Stimulated activated CD8-positive, alpha-beta memory T cell treated with anti-CD3 and anti-CD28 coated beads, Interleukin-12 subunit alpha, Interleukin-12 subunit beta, amount 100 ng/mL, for 1 hour (primary cell): ENCODE measurements around the gene SKIL.

Experiments
- DNase-seq: peaks from one replicate; pipeline ENCODE4 v3.0.0-alpha.2; 2020; ENCODE audit warnings: low read depth

The SKIL gene

DNA sequence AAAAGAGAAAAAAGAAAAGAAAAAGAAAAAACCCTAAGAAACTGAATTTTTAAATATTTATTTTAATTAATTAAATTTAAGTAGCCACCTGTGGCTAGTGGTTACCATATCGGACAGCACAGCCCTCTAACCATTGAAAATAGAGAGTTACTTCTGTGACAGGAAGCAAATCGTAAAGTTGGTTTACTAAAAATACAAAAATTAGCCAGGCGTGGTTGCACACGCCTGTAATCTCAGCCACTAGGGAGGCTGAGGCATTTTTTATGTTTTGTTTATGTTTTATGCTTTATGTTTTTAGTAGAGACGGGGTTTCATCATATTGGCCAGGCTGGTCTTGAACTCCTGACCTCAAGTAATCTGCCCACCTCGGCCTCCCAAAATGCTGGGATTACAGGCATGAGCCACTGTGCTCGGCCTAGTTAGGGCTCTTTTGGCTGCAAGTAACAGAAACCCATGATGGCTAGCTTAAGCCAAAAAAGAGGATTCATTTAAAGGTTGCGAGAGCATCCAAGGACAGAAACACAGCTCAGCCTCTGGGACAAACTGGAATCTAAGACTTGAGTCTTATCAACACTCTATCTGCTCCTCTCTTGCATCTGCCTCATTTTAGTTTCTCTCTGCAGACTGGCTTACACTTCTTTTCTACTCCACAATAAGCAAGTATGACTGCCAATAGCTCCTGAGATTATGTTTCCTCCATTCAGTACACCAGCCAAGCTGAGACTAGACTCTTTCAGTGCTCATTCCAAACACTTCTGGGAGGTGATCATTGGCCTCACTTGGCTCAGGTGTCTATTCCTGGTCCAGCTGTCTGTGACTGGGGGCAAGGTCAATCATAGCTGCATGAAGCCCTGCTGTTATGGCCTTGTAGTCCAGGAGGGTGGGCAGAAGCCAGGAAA lies 6.8 kb upstream of the SKIL start:
- DNase-seq = no peak

DNA sequence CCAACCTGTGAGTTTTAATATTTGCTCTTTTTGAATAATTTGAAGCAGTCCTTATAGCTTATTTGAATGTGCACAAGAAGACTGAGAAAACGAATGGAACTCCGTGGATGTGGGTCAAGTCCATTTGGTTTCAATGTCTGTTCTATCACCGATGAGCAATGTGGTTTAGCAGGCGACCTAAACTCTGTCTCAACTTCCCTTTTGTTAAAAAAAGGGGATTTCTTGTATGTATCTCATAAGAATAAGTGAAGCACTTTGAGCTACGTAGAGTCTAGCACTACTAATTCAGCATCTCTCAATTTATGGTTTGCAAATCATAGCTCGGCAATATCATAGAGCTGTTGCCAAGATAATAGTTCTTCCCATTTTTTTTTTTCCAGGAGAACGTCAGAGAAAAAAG lies 4.6 kb upstream of the SKIL start:
- DNase-seq = no peak

DNA sequence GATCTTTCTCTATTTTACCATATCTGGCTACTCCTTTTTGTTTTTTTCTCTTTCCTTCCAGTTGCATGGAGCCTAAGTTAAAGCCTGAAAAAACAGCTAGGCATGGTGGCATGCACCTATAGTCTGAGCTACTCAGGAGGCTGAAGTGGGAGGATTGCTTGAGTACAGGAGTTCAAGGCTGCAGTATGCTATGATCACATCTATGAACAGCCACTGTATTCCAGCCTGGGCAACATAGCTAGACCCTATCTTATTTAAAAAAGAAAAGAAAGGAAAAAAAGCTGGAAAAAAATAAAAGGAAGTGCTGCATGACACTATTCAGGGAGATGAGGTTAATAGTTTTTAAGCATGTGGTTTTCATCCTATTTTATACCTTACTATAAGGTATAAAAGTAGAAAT lies 4.0 kb upstream of the SKIL start:
- no peak for DNase-seq

DNA sequence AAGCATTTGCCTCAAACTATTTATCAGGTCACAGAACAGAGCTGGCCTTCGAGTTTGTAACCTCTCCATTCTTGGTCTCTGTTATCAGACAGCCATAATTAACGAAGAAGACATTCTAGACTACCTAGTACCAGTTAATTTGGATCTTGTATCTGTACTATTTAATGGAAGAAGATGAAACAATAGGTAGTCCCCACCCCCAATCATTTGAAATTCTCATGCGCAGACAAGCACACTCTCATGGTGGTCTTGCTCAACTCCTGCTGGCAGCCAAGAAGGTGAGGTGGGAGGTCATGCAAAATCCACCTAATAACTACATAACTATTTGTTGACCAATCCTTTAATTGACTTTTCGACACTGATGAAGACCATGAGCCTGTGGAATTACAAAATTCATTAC lies 2.8 kb upstream of the SKIL start:
- DNase-seq = no peak

DNA sequence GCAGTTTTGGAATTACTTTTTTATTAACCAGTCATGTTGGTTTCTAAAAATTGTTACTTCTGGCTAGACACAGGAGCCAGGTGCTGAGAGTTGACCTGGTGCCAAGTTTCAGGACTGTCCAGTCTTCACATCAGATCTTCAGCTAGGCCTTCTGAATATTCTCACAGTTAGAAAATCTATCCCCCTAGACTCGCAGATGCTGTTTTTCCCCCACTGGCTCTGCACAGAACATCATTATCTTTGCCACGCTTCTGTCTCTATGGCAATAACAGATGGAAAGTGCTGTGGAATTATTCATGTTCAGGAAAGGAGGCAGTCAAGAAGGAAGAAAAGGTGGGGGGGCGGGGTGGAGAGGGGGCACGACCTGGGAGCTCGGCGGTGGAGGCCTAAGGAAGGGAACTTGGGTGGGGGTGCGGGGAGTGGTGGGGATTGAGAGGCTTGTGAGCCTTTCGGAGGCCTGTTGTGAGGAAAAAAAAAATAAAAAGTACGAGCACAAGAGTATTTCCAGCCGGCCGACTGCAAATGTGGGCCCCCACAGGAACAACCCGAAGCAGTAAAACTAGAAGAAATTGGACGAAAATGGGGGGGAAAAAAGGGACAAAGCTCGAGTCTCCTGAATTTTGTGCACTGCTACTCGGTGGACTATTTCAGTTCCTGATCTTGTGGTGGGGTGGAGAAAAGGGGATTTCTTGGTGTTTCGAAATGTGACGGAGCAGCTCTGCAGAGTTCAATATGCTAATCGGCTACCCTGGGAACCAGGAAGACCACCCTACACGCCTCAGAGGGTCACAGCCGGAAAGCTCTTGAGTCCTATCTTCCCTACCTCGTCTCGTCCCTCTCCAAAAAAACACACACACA lies 1.5 kb upstream of the SKIL start:
- no peak for DNase-seq

DNA sequence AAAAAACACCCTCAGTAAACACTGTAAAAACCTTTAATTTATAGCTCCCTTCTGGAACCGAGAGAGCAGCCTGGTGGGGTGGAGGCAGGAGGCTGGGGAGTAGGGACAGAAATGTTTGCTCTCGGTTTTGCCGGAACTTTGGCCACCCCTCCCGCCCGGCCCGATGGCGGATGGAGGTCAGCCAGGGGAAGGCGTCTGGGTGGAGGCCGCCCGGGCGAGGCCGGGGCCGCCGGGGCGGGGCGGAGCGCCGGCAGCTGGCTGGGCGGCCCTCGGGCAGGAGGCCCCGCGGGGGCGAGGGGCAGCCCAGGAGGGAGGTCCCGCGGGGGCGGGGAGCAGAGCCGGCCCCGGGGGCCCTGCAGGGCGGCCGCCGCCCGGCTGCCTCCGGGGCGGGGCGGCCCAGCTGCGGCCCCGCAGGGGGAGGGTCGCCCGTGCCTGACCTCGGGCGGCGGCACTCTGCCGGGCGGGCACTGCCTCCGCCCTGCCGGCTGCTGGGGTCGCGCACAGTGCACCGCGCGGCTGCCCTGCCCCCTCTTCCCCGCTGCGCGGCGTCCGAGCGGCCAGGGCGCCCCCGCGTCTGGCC lies 829 bp upstream of the SKIL start:
- peak; percentile 19 for DNase-seq

DNA sequence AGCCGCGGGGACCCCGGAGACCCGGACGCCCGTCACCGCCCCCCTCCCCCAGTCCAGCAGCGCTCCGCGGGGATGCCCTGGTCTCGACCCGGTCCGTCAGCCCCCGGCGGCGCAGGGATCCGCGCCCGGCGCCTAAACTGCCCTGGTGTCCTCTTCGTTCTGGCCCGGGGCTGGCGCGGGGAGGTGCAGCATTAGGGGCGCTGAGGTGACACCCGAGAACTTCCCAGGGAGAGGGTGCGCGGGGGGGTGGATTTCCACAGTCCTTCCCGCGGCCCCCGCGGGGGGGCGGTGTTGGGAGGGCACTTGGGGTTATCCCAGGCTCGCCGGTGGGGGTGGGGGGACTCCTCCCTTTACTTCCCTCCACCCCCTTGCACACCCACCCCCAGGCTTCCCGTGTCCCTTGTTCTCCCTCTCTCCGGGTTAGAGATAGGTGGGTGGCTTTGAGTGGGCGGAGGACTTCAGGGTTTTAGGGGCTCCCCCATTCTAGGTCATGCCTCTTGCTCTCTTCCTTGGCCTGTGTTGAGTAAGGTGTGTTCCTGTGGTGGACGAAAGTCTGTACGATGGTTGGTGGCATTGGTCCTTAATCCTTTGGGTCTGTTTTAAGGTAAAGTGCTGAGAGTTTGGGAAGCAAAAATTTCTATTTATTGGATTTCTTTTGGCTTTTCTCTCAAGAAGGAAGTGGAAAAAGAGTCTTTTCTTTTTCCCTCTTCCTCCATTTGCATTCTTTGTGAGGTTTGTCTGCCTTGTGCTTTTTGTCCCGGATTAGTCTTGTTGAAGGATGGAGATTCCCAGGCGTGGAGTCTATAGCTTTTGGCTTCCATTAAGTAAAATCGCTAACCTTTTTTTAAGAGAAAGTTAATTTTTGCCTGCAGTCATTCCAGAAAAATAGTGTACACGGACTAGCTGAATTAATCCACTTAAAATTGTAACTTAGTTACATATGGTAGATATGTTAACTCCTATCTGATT lies 811 bp downstream of the SKIL start:
- peak; percentile 64 for DNase-seq

DNA sequence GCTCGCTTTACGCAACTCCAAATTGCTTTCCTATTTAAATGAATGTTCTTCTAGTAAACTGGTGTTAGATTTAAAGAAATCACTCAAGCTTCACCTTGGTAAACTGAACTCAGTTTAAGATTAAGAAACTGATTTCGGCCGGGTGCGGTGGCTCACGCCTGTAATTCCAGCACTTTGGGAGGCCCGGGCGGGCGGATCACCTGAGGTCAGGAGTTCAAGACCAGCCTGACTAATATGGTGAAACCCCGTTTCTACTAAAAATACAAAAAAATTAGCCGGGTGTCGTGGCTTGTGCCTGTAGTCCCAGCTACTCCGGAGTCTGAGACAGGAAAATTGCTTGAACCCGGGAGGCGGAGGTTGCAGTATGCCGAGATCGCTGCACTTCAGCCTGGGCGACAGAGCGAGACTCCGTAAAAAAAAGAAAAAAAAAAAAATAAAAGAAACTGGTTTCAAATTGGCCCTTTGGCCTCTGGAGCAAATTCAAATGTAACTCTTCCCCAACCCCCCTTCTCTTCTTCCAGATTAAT lies 1.7 kb downstream of the SKIL start:
- no peak for DNase-seq

DNA sequence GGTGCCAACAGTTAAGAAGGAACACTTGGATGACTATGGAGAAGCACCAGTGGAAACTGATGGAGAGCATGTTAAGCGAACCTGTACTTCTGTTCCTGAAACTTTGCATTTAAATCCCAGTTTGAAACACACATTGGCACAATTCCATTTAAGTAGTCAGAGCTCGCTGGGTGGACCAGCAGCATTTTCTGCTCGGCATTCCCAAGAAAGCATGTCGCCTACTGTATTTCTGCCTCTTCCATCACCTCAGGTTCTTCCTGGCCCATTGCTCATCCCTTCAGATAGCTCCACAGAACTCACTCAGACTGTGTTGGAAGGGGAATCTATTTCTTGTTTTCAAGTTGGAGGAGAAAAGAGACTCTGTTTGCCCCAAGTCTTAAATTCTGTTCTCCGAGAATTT lies 3.0 kb downstream of the SKIL start:
- no peak for DNase-seq

DNA sequence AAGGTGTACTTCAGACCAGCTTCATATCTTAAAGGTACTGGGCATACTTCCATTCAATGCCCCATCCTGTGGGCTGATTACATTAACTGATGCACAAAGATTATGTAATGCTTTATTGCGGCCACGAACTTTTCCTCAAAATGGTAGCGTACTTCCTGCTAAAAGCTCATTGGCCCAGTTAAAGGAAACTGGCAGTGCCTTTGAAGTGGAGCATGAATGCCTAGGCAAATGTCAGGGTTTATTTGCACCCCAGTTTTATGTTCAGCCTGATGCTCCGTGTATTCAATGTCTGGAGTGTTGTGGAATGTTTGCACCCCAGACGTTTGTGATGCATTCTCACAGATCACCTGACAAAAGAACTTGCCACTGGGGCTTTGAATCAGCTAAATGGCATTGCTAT lies 3.4 kb downstream of the SKIL start:
- DNase-seq = no peak

DNA sequence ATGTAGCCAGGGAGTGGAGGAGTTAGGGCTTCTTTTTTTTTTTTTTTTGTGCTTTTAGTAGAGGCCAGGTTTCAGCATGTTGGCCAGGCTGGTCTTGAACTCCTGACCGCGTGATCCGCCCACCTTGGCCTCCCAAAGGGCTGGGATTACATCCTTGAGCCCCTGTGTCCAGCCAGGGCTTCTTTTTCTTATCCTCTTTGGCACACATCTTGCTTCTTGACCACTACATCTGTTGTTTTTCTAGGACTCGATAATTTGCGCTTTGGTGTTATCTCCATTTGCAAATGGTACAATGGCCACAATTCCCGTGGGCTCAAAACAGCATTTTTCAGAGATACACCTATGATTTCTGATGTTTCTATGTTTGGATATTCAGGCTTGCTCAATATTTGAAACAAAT lies 4.2 kb downstream of the SKIL start:
- no peak for DNase-seq

DNA sequence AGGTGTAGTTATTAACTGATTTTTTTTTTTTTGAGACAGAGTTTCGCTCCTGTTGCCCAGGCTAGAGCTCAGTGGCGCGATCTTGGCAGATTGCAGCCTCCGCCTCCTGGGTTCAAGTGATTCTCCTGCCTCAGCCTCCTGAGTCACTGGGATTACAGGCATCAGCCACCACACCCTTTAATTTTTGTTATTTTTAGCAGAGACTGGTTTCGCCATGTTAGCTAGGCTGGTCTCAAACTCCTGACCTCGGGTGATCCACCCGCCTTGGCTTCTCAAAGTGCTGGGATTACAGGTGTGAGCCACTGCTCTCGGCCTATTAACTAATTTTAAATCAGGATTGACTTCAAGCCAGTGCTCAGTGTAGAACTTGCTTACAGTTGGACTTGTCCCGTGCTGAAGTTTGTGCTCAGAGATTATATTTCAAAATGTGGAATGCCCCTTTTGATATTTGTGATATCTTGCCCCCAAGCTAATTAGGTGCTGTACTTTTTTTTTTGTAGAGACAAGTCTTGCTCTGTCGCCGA lies 6.0 kb downstream of the SKIL start:
- DNase-seq = no peak

DNA sequence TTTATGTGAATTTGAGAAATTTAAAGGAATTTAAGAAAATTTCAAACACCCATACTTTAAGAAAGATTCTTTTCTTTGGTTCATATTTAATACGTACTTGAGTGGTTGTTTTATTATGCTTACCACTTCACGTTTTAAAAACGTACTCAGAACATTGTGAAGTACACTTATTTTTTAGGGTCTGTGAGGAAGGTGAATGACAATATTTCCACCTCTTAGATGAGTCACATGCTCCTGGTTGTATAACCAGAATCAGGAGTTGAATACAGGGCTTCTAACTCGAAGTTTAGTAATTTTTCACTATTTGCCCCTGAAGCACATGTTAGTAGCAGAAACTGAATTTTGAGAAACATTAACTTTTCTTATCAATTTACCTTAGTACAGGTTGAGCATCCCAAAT lies 7.5 kb downstream of the SKIL start:
- no peak for DNase-seq

DNA sequence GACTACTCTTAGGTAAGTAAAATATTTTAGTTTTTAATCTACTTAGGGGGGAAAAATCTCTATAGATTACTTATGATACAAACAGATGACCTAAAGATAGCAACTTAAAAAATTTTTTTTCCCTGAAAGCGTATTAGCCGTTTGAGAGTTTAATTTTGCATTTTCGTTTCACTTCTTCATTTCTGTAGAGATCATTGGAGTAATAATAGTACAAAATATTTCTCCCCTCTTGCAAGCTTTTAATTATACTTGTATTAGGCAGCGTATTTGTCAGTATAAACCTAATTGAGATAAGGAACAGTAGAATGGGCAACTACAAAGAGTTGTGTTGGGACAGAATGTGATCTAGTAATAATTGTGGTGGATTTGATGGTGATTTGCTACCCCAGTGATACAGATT lies 10.3 kb downstream of the SKIL start:
- DNase-seq = no peak

DNA sequence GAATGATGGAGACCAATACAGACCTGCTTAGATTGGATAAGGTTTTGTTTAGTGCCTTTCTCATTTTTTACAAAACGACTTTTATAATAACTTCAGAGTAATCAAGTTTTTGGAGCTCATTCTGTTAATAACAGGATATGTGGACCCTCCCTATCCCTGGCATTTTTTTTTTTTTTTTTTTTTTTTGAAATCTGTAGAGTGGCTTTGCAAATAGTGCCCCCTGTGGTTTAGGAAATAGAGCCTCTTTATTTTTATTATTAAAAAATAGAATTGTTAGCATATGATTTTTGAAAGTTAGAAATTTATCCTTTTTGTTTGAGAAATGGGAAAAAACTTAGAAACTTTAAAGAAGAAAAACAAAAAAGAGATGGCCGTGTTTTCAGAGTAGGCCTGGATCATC lies 11.4 kb downstream of the SKIL start:
- DNase-seq = no peak

DNA sequence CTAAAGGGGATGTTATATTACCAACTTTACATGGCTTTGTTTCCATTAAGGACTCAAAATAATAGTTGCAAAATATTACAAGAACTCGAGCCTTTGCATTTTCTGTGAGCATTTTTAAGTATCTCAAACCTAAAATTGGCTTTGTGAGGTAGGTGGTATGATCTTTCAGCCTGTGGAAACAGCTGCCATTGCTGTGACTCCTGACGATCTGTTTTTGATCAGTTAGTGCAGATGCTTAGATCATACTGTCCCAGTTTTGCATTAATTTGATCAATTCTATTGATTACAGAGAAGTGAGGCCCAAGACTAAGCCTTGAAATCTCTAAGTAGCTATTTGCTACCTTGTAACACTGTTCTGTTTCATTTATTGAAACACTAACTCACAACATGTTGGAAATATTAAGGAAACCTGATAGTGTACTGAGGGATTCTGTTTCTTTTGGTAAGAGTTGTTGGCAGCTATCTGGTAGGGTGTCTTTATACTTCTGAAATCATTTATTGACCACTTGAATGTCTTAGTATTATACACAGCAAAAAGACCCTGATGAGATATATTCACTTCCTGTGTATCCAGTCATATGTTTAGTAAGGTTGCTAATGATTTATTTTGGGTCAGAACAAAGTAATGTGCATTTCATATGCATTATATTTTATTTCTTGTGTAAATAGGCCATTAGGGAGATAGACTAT lies 14.8 kb downstream of the SKIL start:
- DNase-seq = no peak

DNA sequence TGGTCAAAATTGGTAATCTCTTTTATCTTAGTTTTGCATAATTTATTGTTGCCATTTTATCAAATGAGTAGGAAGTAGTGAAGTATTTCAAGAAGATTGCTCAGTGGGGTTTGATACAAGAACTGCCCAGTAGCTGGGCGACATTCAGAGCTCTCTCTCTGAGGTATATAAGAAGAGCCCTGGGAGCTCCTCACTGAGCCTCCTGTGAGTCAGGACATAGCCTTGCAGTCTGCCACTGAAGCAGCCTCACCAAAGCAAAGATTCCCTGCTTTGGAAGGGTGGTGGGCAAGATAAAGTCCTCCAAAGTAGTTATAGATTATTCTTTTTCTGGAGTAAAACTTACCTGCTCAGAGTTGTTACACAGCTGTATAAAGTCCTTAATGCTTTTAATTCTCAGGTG lies 26.1 kb downstream of the SKIL start:
- DNase-seq = no peak

DNA sequence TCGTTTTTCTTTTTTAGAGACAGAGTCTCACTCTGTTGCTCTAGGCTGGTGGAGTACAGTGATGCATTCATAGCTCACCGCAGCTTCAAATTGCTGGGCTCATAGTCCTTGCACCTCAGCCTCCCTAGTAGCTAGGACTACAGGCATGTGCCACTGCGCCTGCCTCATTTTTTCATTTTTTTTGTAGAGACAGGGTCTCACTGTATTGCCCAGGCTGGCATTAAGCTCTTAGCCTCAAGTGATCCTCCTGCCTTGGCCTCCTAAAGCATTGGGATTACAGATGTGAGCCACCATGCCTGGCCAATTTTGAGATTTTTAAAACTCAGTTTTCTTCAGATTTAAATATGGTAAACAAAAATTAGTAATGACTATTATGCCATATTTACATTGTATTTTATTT lies 29.0 kb downstream of the SKIL start:
- DNase-seq = no peak

DNA sequence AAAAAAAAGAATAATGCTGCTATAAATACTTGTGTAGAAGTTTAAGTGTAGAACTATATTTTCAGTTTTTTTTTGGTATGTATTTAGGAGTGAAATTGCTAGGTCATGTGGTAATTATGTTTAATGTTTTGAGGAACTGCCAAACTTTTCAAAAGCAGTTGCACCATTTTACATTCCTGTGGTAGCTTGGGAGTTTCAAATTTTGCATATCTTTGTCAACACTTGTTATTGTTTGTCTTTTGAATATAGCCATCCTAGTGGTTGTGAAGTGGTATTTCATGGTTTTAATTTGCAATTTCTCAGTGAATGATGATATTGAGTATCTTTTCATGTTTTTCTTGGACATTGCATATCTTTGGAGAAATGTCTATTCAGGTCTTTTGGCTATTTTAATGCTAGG lies 30.4 kb downstream of the SKIL start:
- DNase-seq = no peak

DNA sequence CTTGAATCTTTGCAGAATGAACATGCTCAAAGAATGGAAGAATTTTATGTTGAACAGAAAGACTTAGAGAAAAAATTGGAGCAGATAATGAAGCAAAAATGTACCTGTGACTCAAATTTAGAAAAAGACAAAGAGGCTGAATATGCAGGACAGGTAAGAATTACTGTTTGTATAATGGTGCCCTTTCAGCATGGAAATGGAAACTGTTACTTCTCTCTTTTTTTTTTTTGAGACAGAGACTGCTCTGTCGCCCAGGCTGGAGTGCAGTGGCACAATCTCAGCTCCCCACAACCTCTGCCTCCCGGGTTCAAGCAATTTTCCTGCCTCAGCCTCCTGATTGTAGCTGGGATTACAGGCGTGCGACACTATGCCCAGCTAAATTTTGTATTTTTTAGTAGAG lies 33.6 kb downstream of the SKIL start:
- no peak for DNase-seq

DNA sequence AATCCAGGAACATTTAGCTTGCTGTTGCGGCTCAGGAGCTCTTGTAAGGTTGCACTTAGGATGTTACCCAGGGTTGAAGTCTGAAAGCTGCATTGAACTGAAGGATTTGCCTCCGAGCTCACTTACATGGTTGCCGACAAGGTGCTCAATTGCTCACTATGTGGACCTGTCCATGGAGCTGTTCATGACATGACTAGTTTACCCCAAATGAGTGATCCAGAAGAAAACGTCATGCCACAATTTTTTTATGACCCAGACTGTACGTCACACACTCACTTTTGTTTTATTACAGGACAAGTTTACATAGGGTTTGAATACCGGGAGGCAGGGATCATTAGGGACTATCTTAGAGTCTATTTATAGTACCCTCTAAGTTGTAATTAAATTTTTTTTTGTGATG lies 40.2 kb downstream of the SKIL start:
- DNase-seq = no peak
